K562 (cell line): ENCODE measurements around the gene R3HDM1. TPM values are rescaled to one million over a fixed set of nuclear protein-coding genes. Genes with fewer than 3 reads are reported as not detected.

Experiments
- ATAC-seq: fragments of 200-7000 bp; cut with Tn5 transposase; 3 replicates; pipeline ENCODE4 v1.9.1; 2020; ENCODE audit warnings: moderate library complexity
- BruUV-seq: library from RNA; stranded (reverse); fragments of 400-500 nt; replicated peaks from 2 replicates; lab custom pipeline; 2021; lab: Mats Ljungman, UMichigan
- CTCF ChIA-PET: fragments of 300-600 bp; formaldehyde crosslinking; extraction: SDS; loops from one replicate; lab custom pipeline; 2021; ENCODE audit warnings: low intra/inter-chr PET ratio; lab: Yijun Ruan, JAX
- POLR2A ChIA-PET: fragments of 300-600, 350-650 bp; sonication (Branson Sonifier 250); formaldehyde crosslinking; extraction: SDS; loops from one replicate; lab custom pipeline; 2021; ENCODE audit warnings: antibody characterized with exemption, inconsistent platforms; lab: Yijun Ruan, JAX
- DNase-seq, 4 experiments: peaks; one replicate each; pipeline versions ENCODE4 v3.0.0 to v3.0.0-alpha.2; 2011 to 2018; ENCODE audit warnings: low spot score in 3 of 4, mixed read lengths in 3 of 4; ENCODE audit errors: extremely low read depth in 1 of 4
- FAIRE-seq: peaks from 2 replicates; lab custom pipeline; 2011; peaks lifted over from hg19 to GRCh38; lab: Jason Lieb, UNC
- H2AFZ ChIP-seq: 2 replicates; pipeline ENCODE4 v1.6.0; 2011; ENCODE audit warnings: low read depth, low read length, control low read depth, inconsistent platforms
- H3K27ac ChIP-seq: fragments of 200-600 bp; 3 replicates; pipeline ENCODE4 v1.8.0; 2011; ENCODE audit warnings: low read depth, mild to moderate bottlenecking, control low read depth, inconsistent platforms, low read length, moderate library complexity, mixed read lengths; ENCODE audit errors: extremely low read depth
- H3K27me3 ChIP-seq, 2 experiments: fragments of 300-600 bp in 1 of 2; 2 replicates in 1 of 2; 3 replicates in 1 of 2; pipeline versions ENCODE4 v1.6.0 to v1.8.0; 2011; ENCODE audit warnings: inconsistent platforms in 2 of 2, low read length in 2 of 2, mild to moderate bottlenecking in 1 of 2, mixed read lengths in 1 of 2, moderate library complexity in 1 of 2; ENCODE audit not compliant: control insufficient read depth in 2 of 2, insufficient read depth in 2 of 2
- H3K36me3 ChIP-seq: fragments of 300-600 bp; 3 replicates; pipeline ENCODE4 v1.8.0; 2011; ENCODE audit warnings: mild to moderate bottlenecking, low read length, inconsistent platforms; ENCODE audit not compliant: control insufficient read depth, insufficient read depth
- H3K4me1 ChIP-seq, 2 experiments: fragments of 200-600 bp in 1 of 2; replicated peaks in 1 of 2; 2 replicates in 1 of 2; 3 replicates in 1 of 2; pipeline versions ENCODE4 v1.5.1 to v1.8.0; 2011; ENCODE audit warnings: inconsistent platforms in 2 of 2, low read length in 2 of 2, mild to moderate bottlenecking in 1 of 2, mixed read lengths in 1 of 2, moderate library complexity in 1 of 2; ENCODE audit not compliant: control insufficient read depth in 2 of 2, insufficient read depth in 2 of 2
- H3K4me2 ChIP-seq: 2 replicates; pipeline ENCODE4 v1.6.1; 2011; ENCODE audit warnings: low read length, control low read depth, inconsistent platforms, mixed read lengths; ENCODE audit not compliant: insufficient read depth
- H3K4me3 ChIP-seq: fragments of 200-600 bp; sonication (generic), shearing (Covaris generic); 2 replicates; pipeline ENCODE4 v1.5.1; 2016; ENCODE audit warnings: control low read depth, inconsistent platforms
- H3K79me2 ChIP-seq: fragments of 200-600 bp; 3 replicates; pipeline ENCODE4 v1.8.0; 2011; ENCODE audit warnings: low read length, inconsistent platforms; ENCODE audit not compliant: control insufficient read depth, insufficient read depth
- H3K9ac ChIP-seq, 2 experiments: 2 replicates each; pipeline versions ENCODE4 v1.6.0 to v1.6.1; 2011; ENCODE audit warnings: low read depth in 2 of 2, low read length in 2 of 2, control low read depth in 1 of 2, inconsistent platforms in 1 of 2, mild to moderate bottlenecking in 1 of 2, mixed read lengths in 1 of 2; ENCODE audit not compliant: insufficient read depth in 1 of 2
- H3K9me1 ChIP-seq: one replicate; pipeline ENCODE4 v1.6.0; 2011; ENCODE audit warnings: inconsistent platforms, mild to moderate bottlenecking, low read length, moderate library complexity; ENCODE audit not compliant: control insufficient read depth, insufficient read depth
- H3K9me3 ChIP-seq: replicated peaks from 2 replicates; pipeline ENCODE4 v1.5.1; 2011; ENCODE audit warnings: low read depth, low read length, inconsistent platforms; ENCODE audit not compliant: control insufficient read depth, insufficient read depth
- H4K20me1 ChIP-seq: replicated peaks from 2 replicates; pipeline ENCODE4 v1.6.1; 2011; ENCODE audit warnings: low read length, inconsistent platforms, mixed read lengths; ENCODE audit not compliant: control insufficient read depth, insufficient read depth
- BCOR ChIP-seq: fragments of 450-650 bp; IDR thresholded peaks from 2 replicates; pipeline ENCODE4 v1.6.1; 2016
- CEBPB ChIP-seq: fragments of 450-650 bp; IDR thresholded peaks from 2 replicates; pipeline ENCODE4 v1.6.1; 2016; ENCODE audit warnings: missing genetic modification characterization, missing compliant biosample characterization
- CTCF ChIP-seq, 3 experiments: IDR thresholded peaks in 2 of 3; conservative IDR thresholded peaks in 1 of 3; 2 replicates each; pipeline ENCODE4 v1.5.1; 2011 to 2012; ENCODE audit warnings: low read length in 3 of 3, mild to moderate bottlenecking in 3 of 3, control low read depth in 2 of 3, improper control_type of control experiment in 1 of 3, inconsistent platforms in 1 of 3, low read depth in 1 of 3, mixed read lengths in 1 of 3, moderate library complexity in 1 of 3; ENCODE audit not compliant: insufficient read depth in 2 of 3
- FOXO4 ChIP-seq: fragments of 450-650 bp; formaldehyde crosslinking; IDR thresholded peaks from 2 replicates; pipeline ENCODE4 v1.4.0; 2020; ENCODE audit warnings: mild to moderate bottlenecking, moderate library complexity
- SETDB1 ChIP-seq: IDR thresholded peaks from one replicate; pipeline ENCODE4 v1.6.1; 2012; ENCODE audit warnings: low read length, control low read depth, inconsistent platforms
- SNAPC5 ChIP-seq: fragments of 250-450 bp; sonication (Bioruptor Pico); IDR thresholded peaks from 2 replicates; pipeline ENCODE4 v1.8.0; 2021; ENCODE audit warnings: moderate library complexity, mild to moderate bottlenecking, inconsistent platforms
- TARDBP ChIP-seq: fragments of 450-650 bp; IDR thresholded peaks from 2 replicates; pipeline ENCODE4 v1.6.1; 2016
- TGIF2 ChIP-seq: sonication (generic); formaldehyde crosslinking; IDR thresholded peaks from 2 replicates; pipeline ENCODE4 v1.8.1; 2022; ENCODE audit warnings: mild to moderate bottlenecking, missing genetic modification reagents, moderate library complexity
- TSC22D4 ChIP-seq: fragments of 450-650 bp; IDR thresholded peaks from 2 replicates; pipeline ENCODE4 v1.6.1; 2016; ENCODE audit warnings: missing genetic modification characterization, missing biosample characterization, control low read depth
- USF1 ChIP-seq: sonication (generic); formaldehyde crosslinking; IDR thresholded peaks from 2 replicates; pipeline ENCODE4 v1.9.0; 2022; ENCODE audit warnings: mild to moderate bottlenecking, missing genetic modification reagents
- ZNF121 ChIP-seq: sonication (generic); formaldehyde crosslinking; conservative IDR thresholded peaks from 2 replicates; pipeline ENCODE4 v1.8.0; 2022; ENCODE audit warnings: missing genetic modification reagents
- ZNF384 ChIP-seq: IDR thresholded peaks from 2 replicates; pipeline ENCODE4 v1.6.1; 2012; ENCODE audit warnings: low read depth, low read length, improper control_type of control experiment
- ZNF699 ChIP-seq: fragments of 250-450 bp; sonication (Bioruptor Pico); IDR thresholded peaks from 2 replicates; pipeline ENCODE4 v1.8.0; 2021; ENCODE audit warnings: mild to moderate bottlenecking, moderate library complexity; ENCODE audit not compliant: insufficient replicate concordance
- WGBS: fragments of 100-300 bp; shearing (Covaris generic); methylation state at CpG from one replicate; pipeline ENCODE4 v1.1.6; 2016; ENCODE audit warnings: low coverage, mixed read lengths; ENCODE audit not compliant: insufficient coverage; ENCODE audit errors: missing lambda C conversion rate; 5-methylcytosine and 5-hydroxymethylcytosine counted together
- in situ Hi-C: fragments of 300-500 bp; cut with MboI; formaldehyde crosslinking; loops from 4 replicates; pipeline ENCODE4 v1.15.0; 2018; ENCODE audit warnings: inconsistent platforms, mixed read lengths
- intact Hi-C: fragments of 100-400 bp; cut with micrococcal nuclease; formaldehyde crosslinking; loops from 2 replicates; pipeline ENCODE4 v1.14.2; 2022
- polyA plus RNA-seq, 8 experiments: library from polyadenylated mRNA; depleted of rRNA in 4 of 8; stranded (reverse) in 5 of 8; unstranded in 3 of 8; fragments of >200 nt; fragmentation: Nextera tagmentation in 2 of 8; fragmentation: Illumina TruSeq in 1 of 8; extraction: Ambion mirVana in 2 of 8; extraction: Trizol in 1 of 8; gene quantifications; 2 replicates each; pipeline versions ENCODE4 v1.2.1 to v1.2.3, GENCODE V29; 2011 to 2014; ENCODE audit warnings: inconsistent platforms in 1 of 8, missing spikeins in 1 of 8
- total RNA-seq, 7 experiments: library from RNA; depleted of rRNA in 6 of 7; stranded (reverse); fragments of >200 nt in 6 of 7; fragmentation: Illumina TruSeq in 2 of 7; extraction: Trizol in 2 of 7; gene quantifications; 2 replicates each; pipeline versions ENCODE4 v1.2.1 to v1.2.3, GENCODE V29; 2011 to 2021; ENCODE audit warnings: low replicate concordance in 1 of 7

Gene R3HDM1
- total and polyA plus RNA-seq, 9 of the 15 experiments (the other 6 are each of a cell fraction or from before 2014, with no cell fraction given): 12.4 to 89.4 (median 31.0) TPM

GRCh38 chr2:135744760-135745314 is 213.6 kb downstream of the R3HDM1 start:
- FAIRE-seq (peak; percentile 58), ATAC-seq (peak; percentile 18), DNase-seq (peak; percentile 27 to 44 (median 35))
- WGBS: 79% methylated on average over 5 of the region's 5 CpGs
- Histone ChIP-seq H3K9ac (no peak overlapping the region), H3K4me1 (peaks cover 8 to 10% of the 10 kb centered on the region in 2 experiments; a peak in 3 of 5 replicates), H3K79me2 (peaks cover 56% of the 10 kb centered on the region), H3K36me3 (peaks cover 44% of the 10 kb centered on the region), H3K9me1 (no peaks in the 10 kb centered on the region), H3K4me2 (peak overlapping the region; percentile 12; the same call in 1 of the 2 replicates), H3K9me3 (no peaks in the 10 kb centered on the region), H2AFZ (no peak overlapping the region), H4K20me1 (peaks cover 9% of the 10 kb centered on the region; the same call in 1 of the 2 replicates), H3K4me3 (no peak overlapping the region), H3K27me3 (no peaks in the 10 kb centered on the region), H3K27ac (no peak overlapping the region)
- ChIA-PET CTCF (no interaction called here), POLR2A (interaction anchor here (0.7 to 1.5 kb wide), 5 partner anchors 11 to 750 kb away, joined by 3 to 6 read pairs (median 3); partner anchors contain the start of gene RAB3GAP1)
- no TSS peak for BruUV-seq
- in situ Hi-C loops (no loop called here), intact Hi-C loops (no loop called here)
- TF ChIP-seq ZNF699 (CRISPR knock-in tag): no peak
- TF ChIP-seq SETDB1: no peak
- no peak for TF ChIP-seq TARDBP
- TF ChIP-seq BCOR: no peak
- TF ChIP-seq ZNF384: no peak
- TF ChIP-seq TGIF2 (CRISPR knock-in tag): no peak
- no peak for TF ChIP-seq FOXO4 (CRISPR knock-in tag)
- TF ChIP-seq ZNF121 (CRISPR knock-in tag): no peak
- peak; percentile 50; the same call in 1 of the 2 replicates for TF ChIP-seq CEBPB
- TF ChIP-seq TSC22D4 (tag): no peak
- no peak for TF ChIP-seq SNAPC5 (CRISPR knock-in tag)
- 0 out of 2 replicates have a peak, but pooled peaks have one; percentile 23 for TF ChIP-seq USF1
- peak; percentile 37 to 48 (median 37); a peak in 3 of 6 replicates for TF ChIP-seq CTCF (IDR thresholded peaks at IDR 0.05 in 2 of 3, conservative IDR thresholded peaks at IDR 0.05 in 1 of 3; ENCODE audit: insufficient read depth in 2 of 3, low read depth in 1 of 3, low read length in 3 of 3)
